Stomach (tissue), 4 donors: Measurements from ENCODE around the gene B3GAT2.

Experiments
- CTCF ChIP-seq, 7 experiments: fragments of 450-650 bp in 4 of 7; fragments of 200-600 bp in 3 of 7; sonication (generic) in 3 of 7; IDR thresholded peaks; one replicate each; pipeline ENCODE4 v1.5.1; 2016 to 2019; ENCODE audit warnings: antibody characterized with exemption in 7 of 7, control low read depth in 2 of 7, mild to moderate bottlenecking in 1 of 7
- EP300 ChIP-seq: sonication (generic); formaldehyde crosslinking; IDR thresholded peaks from one replicate; pipeline ENCODE4 v1.6.1; 2017; ENCODE audit warnings: antibody characterized with exemption
- POLR2AphosphoS5 ChIP-seq, 3 donors: sonication (generic); formaldehyde crosslinking; IDR thresholded peaks; one replicate each; pipeline ENCODE4 v1.6.1; 2016; ENCODE audit warnings: antibody characterized with exemption in 3 of 3

DNA sequence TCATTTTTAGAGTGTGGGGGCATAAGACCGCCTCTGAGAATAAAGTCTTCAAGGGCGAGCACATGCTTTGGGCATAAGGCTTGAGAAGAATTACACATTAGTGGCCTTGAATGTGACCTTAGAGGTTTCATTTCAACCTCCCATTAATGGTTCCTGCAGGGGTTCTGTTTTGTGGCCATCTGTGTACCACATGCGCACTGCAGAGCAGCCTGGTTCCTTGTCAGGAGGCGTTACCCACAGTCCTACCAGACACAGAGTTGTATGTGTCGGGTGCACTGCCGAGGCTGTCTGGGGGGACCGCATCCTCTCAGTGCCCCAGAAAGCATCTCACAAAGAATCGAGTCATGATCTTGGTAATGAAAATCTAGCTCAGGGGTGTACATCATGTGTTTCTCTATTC lies 115.7 kb downstream of the B3GAT2 start:
- TF ChIP-seq CTCF (IDR thresholded peaks at IDR 0.05) (no peak), POLR2AphosphoS5 (IDR thresholded peaks at IDR 0.05) (no peak), EP300 (no peak)
